OCI-LY3 (cell line): ENCODE results near the gene LMO3.

Experiments used
- EZH2phosphoT487 ChIP-seq: fragments of 200-600 bp; shearing (Covaris generic); IDR thresholded peaks from 2 replicates; pipeline ENCODE4 v1.6.1; 2018; ENCODE audit warnings: antibody characterized with exemption, mixed run types, low read depth
- TF ChIP-seq, protein P1 (sequence below): fragments of 200-600, 300-600 bp; sonication (generic); IDR thresholded peaks from 2 replicates; pipeline ENCODE4 v1.5.1; 2014; ENCODE audit warnings: antibody characterized with exemption, low read length, low read depth

DNA sequence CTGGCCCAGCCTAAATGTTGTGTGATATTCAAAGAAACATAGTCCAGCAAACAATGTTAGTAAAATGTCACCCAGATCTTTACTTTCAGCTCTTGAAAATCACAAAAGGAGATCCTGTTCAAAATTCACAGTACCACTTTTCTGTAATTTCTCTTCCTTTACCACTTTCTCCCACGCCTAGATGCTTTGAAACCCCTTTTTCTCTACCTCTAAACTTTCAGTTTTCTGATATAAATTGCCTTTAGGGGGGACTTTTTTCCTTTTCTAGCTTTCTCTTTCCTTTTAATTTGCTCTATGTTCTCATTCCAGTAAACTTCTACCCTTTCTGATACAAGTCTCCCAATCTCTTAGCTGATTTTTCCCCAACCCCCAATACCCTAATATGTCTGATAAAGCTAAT lies 101.8 kb downstream of the LMO3 start:
- TF ChIP-seq, protein P1, sequence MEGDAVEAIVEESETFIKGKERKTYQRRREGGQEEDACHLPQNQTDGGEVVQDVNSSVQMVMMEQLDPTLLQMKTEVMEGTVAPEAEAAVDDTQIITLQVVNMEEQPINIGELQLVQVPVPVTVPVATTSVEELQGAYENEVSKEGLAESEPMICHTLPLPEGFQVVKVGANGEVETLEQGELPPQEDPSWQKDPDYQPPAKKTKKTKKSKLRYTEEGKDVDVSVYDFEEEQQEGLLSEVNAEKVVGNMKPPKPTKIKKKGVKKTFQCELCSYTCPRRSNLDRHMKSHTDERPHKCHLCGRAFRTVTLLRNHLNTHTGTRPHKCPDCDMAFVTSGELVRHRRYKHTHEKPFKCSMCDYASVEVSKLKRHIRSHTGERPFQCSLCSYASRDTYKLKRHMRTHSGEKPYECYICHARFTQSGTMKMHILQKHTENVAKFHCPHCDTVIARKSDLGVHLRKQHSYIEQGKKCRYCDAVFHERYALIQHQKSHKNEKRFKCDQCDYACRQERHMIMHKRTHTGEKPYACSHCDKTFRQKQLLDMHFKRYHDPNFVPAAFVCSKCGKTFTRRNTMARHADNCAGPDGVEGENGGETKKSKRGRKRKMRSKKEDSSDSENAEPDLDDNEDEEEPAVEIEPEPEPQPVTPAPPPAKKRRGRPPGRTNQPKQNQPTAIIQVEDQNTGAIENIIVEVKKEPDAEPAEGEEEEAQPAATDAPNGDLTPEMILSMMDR = no peak
- no peak for TF ChIP-seq EZH2phosphoT487
